GM12875 (cell line): Measurements from ENCODE around the gene SFT2D3.

ENCODE experiments used
- H3K4me3 ChIP-seq: one replicate; pipeline ENCODE4 v1.5.1; 2011; ENCODE audit warnings: low read depth, low read length, control low read depth
- CTCF ChIP-seq: IDR thresholded peaks from 2 replicates; pipeline ENCODE4 v1.5.1; 2011; ENCODE audit warnings: low read depth, mild to moderate bottlenecking, control low read depth, inconsistent platforms, low read length, moderate library complexity, borderline replicate concordance; ENCODE audit not compliant: insufficient read depth

SFT2D3 gene

GRCh38 chr2:127655209-127656073 is 45.9 kb upstream of the SFT2D3 start:
- no peak for TF ChIP-seq CTCF
- H3K4me3 ChIP-seq = no peak overlapping the region

DNA sequence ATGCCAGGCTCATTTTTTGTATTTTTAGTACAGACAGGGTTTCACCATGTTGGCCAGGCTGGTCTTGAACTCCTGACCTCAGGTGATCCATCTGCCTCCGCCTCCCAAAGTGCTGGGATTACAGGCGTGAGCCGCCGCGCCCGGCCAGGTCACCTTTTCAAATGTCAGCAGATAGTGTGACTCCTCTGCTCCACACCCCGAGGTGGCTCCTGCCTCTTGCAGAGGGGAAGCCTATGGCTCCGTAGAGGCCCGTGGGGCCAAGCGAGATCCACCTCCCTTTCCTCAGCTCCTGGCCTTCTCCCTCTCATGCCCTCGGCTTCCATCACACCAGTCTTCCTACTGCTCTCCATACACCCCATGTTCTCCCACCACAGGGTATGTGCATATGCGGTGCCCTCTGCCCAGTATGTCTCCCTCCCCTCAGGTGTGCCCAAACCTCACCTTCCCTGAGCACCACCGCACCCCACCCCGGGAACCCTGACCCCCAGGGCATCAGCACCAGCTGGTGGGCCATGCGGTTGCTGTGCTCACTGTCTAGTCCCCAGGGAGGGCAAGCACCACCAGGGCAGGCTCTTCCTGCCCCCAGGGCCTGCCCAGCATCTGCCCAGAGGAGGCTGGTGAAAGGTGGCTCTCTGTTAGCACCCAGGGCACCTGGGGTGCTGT is 44.6 kb upstream of the SFT2D3 start:
- no peak overlapping the region for H3K4me3 ChIP-seq
- TF ChIP-seq CTCF = no peak

DNA sequence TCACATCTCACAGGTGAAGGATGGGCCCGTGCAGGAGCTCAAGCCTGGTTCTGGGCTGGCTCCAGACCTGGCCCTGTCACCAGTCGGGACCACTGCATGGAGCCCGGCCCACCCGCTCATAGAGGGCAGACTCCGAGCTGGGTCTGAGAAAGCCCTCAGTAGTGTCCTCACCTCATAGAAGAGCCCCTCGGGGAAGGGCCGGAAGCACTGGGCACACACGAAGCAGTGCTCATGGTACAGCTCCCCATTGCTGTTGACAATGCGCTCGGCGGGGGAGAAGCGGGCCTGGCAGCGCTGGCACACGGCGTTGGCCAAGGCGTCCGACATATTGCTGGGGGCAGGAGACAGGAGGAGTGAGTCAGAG is 44.1 kb upstream of the SFT2D3 start:
- H3K4me3 ChIP-seq = no peak overlapping the region
- TF ChIP-seq CTCF = no peak

DNA sequence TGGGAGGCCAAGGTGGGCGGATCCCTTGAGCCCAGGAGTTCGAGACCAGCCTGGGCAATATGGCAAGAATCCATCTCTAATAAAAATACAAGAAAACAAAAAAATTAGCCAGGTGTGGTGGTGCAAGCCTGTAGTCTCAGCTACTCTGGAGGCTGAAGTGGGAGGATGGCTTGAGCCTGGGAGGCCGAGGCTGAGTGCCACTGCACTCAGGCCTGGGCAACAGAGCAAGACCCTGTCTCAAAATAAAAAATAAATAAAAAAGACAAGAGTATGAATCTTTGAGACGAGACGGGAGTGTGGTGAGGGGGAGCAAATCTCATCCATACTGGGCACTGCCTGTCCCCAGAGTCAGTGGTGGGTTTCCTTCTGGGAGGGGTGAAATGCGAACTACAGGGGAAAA is 43.2 kb upstream of the SFT2D3 start:
- no peak for TF ChIP-seq CTCF
- no peak overlapping the region for H3K4me3 ChIP-seq

DNA sequence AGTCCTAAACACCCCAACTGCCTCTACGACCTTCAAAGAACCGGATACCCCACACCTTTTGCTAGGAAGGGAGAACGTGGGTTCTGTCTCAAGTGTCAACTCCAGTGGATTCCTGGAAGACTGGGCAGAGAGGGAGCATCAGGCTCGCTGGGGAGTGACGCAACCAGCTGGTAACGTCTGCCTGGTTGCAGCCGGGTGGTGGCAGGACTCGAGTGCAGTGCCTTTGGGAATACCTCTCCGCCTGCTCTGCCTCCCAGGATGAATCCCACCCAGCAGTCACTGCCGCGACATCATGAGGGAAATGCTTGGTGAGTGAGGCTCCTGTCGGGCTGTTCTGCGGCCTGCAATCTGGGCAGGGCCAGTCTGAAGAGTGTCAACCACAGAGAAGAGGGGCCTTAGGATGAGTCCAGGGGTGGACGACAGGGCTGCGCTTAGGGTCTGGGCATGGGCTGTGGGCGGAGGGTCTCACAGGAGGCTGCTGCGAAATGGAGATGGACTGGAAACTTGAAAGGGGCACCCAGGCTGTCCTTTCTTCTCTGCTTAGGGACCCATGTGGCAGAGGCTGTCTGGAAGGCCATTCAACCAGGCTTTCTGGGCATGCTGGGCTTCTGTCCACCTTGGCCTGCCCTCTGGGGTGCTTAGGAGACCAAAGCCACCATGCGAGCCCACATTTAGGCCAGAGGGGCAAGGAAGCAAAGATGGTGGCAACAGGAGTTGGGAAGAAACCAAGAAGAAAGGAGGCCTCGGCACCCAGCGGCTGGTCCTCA is 42.5 kb upstream of the SFT2D3 start:
- no peak for TF ChIP-seq CTCF
- no peak overlapping the region for H3K4me3 ChIP-seq

DNA sequence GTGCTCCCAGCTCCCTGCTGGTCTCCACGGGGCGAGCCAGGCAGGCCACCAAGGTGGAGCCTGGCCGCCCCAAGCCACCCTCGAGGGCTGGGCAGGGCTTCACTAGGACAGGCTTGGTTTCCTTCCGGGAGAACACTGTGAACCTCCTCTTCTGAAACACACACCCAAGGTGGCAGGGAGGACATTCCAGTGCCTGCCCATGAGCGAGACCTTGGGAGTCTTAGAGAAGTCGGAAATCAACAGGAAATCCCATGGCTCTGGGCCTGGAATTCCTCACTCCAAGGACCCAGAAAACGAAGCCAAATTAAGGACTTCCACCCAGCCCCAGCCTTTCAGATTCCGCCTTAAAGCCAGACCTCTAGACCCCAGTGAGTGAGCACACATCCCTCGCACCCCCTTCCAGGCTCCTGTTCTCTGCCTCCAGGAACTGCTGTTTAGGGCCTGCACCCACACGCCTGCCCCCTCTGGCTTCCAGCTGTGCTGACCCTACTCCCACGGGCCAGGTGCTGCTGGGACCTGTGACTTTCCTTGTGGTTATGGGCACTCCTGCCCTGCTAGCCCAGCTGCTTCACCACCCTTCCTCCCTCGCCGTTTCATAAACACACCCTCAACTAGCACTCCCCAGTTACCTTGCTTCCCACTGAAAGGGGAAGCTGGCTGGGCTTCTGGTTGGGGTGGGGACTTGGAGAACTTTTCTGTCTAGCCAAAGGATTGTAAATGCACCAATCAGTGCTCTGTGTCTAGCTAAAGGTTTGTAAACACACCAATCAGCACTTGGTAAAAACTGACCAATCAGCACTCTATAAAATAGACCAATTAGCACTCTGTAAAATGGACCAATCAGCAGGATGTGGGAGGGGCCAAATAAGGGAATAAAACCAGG is 41.6 kb upstream of the SFT2D3 start:
- no peak overlapping the region for H3K4me3 ChIP-seq
- no peak for TF ChIP-seq CTCF
